GM21360 (cell line): ENCODE measurements around the gene STARD9.
"Not testable (repeated sequence)": the region's sequence is repeated elsewhere in the genome, so short reads cannot be mapped to it uniquely, and the experiment has no call there.

ENCODE experiments used
- ATAC-seq: cut with Tn5 transposase; IDR thresholded peaks from one replicate; pipeline ENCODE4 v1.9.1; 2021; ENCODE audit warnings: mild to moderate bottlenecking, moderate library complexity; ENCODE audit not compliant: unreplicated experiment

STARD9 gene

GRCh38 chr15:42584031-42584765 lies 8.8 kb downstream of the STARD9 start:
- no peak for ATAC-seq

- no peak for ATAC-seq
Observed at GRCh38 chr15:42590619-42591237, 15.3 kb downstream of the STARD9 start.

GRCh38 chr15:42591238-42591934 lies 16.0 kb downstream of the STARD9 start:
- ATAC-seq: no peak

DNA sequence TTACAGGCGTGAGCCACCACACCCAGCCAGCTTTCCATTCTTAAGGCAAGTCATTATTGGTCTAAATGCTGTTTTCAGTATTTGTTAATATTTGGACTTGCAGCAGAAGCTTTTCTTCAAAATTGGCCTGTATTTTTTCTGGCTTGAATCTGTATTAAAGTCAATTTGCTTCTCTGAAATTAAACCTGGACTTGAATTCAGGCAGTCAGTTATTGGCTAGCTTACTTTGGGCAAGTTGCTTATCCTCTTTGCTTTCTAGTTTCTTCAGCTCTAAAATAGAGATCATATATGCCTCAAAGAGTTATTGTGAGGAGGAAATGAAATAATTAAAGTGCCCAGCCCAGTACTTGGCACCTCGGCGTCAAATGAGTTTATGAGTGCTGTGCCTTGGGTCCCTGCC lies 17.3 kb downstream of the STARD9 start:
- no peak for ATAC-seq

DNA sequence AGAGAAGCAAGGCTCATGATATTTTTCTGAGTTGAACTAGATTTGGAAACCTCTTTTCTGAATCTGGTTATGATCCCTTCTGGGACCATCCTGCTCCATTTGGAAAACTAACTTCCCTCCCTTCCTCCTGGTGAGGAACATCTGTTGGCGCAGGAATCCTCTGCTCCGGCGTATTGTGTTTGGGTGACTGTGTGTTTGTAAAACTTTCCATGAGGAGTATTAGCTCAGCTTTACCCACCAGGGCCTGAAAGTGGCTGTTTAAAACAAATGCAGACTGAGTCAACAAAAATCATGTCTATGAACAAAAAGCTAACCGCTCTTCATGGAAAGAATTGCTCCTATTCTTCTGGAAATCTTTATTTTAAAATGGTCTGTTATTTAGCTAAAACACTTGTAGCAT lies 17.7 kb downstream of the STARD9 start:
- ATAC-seq: no peak

- no peak for ATAC-seq
Observed at GRCh38 chr15:42594095-42594494, 18.7 kb downstream of the STARD9 start.

DNA sequence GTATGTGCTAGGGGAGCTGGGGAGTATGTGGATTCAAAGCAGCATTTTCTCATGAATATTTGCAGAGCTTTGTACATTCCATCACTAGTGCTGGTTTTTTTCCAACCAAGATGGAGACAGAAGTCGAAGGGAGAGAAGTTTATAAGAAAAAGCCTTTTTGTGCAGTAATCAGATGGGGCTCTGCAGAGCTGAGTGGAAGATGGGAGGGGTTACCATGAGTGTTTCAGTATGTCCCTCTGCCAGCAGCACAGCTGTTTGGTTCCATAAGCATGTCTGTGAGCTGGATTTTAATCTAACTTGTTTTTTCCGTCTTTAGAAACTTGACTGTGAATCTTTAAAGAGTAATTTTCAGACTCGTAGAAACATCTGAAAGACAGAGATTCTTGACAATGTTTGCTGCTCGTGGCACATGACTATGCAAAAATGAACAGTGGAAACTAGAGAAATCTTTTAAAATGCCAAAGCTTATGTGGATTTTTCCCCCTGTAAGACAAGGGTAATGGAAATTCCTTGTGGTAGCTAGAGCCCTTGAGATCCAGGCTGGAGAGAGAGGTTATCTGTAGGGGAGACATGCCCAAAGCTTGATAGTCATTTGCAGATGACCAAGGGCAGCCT lies 20.3 kb downstream of the STARD9 start:
- no peak for ATAC-seq

DNA sequence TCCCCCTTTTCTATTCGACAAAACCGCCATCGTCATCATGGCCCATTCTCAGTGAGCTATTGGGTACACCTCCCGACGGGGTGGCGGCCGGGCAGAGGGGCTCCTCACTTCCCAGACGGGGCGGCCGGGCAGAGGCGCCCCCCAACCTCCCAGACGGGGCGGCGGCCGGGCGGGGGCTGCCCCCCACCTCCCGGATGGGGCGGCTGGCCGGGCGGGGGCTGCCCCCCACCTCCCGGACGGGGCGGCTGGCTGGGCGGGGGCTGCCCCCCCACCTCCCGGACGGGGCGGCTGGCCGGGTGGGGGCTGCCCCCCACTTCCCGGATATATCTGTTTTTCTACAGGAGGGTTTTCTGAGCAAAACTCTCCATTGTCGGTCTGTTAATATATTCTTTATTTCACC lies 25.9 kb downstream of the STARD9 start:
- not testable (repeated sequence) for ATAC-seq

DNA sequence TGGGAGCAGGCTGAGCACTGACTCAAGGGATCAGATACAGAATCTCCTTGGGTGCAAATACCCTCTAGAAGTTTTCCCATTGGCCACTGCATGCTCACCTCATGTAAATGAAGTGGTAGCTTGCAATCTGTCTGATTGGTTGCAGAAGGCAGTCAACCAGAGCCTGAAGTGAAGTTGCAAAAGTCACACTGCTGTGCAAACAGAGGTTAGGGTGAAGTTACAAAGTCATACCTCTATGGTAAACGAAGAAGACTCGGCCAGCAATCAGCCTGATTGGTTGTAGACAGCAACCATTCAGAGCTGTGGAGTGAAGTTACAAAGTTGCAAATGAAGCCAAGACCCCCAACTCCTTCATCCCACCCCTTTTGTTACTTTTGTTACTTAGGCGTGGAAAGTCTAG lies 27.1 kb downstream of the STARD9 start:
- no peak for ATAC-seq

GRCh38 chr15:42603978-42604377 lies 28.6 kb downstream of the STARD9 start:
- no peak for ATAC-seq

- ATAC-seq: no peak
Observed at GRCh38 chr15:42604894-42605744, 29.7 kb downstream of the STARD9 start.

DNA sequence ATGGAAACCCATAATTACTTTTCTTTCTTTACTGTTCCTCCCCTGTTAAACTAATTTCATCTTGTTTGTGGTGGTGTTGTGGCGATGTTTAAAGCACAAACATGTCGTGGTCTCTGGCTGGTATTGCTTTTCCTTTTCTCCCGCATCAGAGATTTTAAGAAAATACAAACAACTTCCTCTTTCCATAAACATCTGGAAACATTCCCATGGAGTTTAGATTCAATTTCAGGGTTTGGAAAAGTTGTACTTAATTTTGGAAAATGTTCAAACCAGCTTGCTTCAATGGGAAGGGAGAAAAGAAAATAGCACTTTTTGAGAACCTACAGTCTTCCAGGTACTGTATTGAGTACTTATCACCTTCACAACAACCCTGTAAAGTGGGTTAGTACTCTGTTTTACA lies 30.4 kb downstream of the STARD9 start:
- no peak for ATAC-seq

DNA sequence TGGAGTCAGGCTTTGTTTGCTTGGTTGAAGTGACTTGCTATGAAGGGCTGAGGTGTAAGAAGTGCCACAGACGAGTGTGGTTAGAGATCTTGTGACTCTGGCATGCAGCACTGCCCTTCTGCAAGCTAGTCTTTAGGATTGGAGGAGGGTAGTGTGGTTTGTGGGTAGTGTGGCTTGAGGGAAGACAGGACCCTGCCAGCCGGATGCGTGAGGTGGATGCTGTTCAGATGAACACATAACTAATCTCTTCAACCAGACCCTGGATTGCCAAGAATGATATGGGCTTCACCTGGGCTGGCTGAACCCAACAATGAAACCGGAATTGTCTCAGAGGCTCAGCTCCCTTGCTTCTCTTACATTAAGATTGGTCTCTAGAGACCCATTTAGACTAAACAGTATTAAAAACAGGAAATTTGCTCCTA lies 32.7 kb downstream of the STARD9 start:
- peak; percentile 41 for ATAC-seq

DNA sequence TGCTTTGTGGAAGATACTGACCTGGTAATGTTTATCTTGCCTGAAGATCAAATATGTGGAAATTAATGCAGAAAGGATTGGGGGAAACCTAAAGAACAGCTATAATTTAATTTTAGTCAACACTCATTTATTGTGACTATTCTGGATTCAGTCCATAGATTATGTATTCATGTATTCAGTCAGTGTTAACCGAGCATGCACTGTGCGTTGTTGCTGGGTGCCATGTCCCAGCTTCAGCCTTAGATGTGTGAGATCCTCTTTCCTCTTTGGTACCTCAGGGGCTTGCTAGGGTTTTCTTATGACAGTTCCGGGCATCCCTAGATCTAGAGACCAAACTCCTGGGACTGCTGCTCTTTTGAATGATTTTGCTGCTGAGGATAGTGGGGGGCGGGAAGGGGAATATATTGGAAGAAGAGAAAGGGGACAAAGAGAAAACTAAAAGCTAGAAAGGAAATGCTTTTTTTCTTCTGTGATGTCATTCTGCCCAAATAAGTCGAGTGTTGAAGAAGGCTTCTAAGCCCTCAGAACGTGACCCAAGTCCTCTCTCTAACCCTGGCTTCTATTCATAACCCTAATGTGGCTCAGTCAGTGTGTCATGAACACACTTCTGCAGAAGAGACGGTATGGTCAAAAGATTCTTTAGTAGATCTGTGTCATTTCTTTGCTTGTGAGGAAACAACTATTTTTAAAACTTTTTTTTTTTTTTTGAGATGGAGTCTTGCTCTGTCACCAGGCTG lies 33.5 kb downstream of the STARD9 start:
- ATAC-seq: no peak

GRCh38 chr15:42611532-42611931 lies 36.1 kb downstream of the STARD9 start:
- ATAC-seq: no peak

GRCh38 chr15:42612367-42612912 lies 37.0 kb downstream of the STARD9 start:
- no peak for ATAC-seq

GRCh38 chr15:42616107-42616506 lies 40.7 kb downstream of the STARD9 start:
- ATAC-seq: no peak

- no peak for ATAC-seq
Observed at GRCh38 chr15:42619656-42620371, 44.4 kb downstream of the STARD9 start.

- ATAC-seq: no peak
Observed at GRCh38 chr15:42621386-42621785, 46.0 kb downstream of the STARD9 start.
